Uterus (tissue), 4 donors: Measurements from ENCODE around the gene TADA2B. TPM values are rescaled to one million over a fixed set of nuclear protein-coding genes. Genes with fewer than 3 reads are reported as not detected.

Experiments
- DNase-seq, 2 donors: peaks; one replicate each; pipeline ENCODE4 v3.0.0-alpha.2; 2019 to 2020
- H3K27ac ChIP-seq, 2 donors: fragments of 200-600 bp; sonication (generic); 1 replicate in 1 of 2; 2 replicates in 1 of 2; pipeline ENCODE4 v1.5.1; 2016 to 2018
- H3K27me3 ChIP-seq, 2 donors: fragments of 200-600 bp; sonication (generic); one replicate each; pipeline ENCODE4 v1.5.1; 2018 to 2019; ENCODE audit warnings: control low read depth in 1 of 2
- H3K36me3 ChIP-seq, 2 donors: fragments of 200-600 bp; sonication (generic); one replicate each; pipeline ENCODE4 v1.5.1; 2019; ENCODE audit warnings: control low read depth in 1 of 2
- H3K4me1 ChIP-seq, 2 donors: fragments of 200-600 bp; sonication (generic); one replicate each; pipeline ENCODE4 v1.5.1; 2018 to 2019; ENCODE audit warnings: control low read depth in 1 of 2
- H3K4me3 ChIP-seq, 2 donors: fragments of 200-600 bp; sonication (generic); 1 replicate in 1 of 2; 2 replicates in 1 of 2; pipeline ENCODE4 v1.5.1; 2018 to 2019; ENCODE audit warnings: mild to moderate bottlenecking in 1 of 2
- H3K9me3 ChIP-seq, 2 donors: fragments of 200-600 bp; sonication (generic); one replicate each; pipeline ENCODE4 v1.5.1; 2019; ENCODE audit warnings: control low read depth in 1 of 2
- POLR2A ChIP-seq, 2 donors: fragments of 450-650 bp; IDR thresholded peaks; one replicate each; pipeline ENCODE4 v1.6.1; 2016; ENCODE audit warnings: antibody characterized with exemption in 2 of 2, mild to moderate bottlenecking in 1 of 2, moderate library complexity in 1 of 2
- intact Hi-C: fragments of 100-400 bp; cut with DNase I; formaldehyde crosslinking; loops from one replicate; pipeline ENCODE4 v1.15.1; 2023; ENCODE audit warnings: low total_unique reads
- total RNA-seq, 4 donors: library from RNA; depleted of rRNA in 3 of 4; stranded (reverse); fragments of >200 nt in 3 of 4; gene quantifications; one replicate each; pipeline versions ENCODE4 v1.1.0 to v1.2.4, GENCODE V29; 2014 to 2023
- TF ChIP-seq, protein P1 (sequence below), 4 experiments: fragments of 200-600 bp in 2 of 4; fragments of 450-650 bp in 2 of 4; sonication (generic) in 2 of 4; IDR thresholded peaks; one replicate each; pipeline ENCODE4 v1.5.1; 2016 to 2019; ENCODE audit warnings: antibody characterized with exemption in 4 of 4, mild to moderate bottlenecking in 2 of 4, moderate library complexity in 1 of 4
- donor health status: DM: yes; HTN: yes; CAD: no.

TADA2B gene, protein sequence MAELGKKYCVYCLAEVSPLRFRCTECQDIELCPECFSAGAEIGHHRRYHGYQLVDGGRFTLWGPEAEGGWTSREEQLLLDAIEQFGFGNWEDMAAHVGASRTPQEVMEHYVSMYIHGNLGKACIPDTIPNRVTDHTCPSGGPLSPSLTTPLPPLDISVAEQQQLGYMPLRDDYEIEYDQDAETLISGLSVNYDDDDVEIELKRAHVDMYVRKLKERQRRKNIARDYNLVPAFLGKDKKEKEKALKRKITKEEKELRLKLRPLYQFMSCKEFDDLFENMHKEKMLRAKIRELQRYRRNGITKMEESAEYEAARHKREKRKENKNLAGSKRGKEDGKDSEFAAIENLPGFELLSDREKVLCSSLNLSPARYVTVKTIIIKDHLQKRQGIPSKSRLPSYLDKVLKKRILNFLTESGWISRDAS
- 10 to 100 TPM; 14.1 to 24.0 (median 21.1) TPM for total RNA-seq

DNA sequence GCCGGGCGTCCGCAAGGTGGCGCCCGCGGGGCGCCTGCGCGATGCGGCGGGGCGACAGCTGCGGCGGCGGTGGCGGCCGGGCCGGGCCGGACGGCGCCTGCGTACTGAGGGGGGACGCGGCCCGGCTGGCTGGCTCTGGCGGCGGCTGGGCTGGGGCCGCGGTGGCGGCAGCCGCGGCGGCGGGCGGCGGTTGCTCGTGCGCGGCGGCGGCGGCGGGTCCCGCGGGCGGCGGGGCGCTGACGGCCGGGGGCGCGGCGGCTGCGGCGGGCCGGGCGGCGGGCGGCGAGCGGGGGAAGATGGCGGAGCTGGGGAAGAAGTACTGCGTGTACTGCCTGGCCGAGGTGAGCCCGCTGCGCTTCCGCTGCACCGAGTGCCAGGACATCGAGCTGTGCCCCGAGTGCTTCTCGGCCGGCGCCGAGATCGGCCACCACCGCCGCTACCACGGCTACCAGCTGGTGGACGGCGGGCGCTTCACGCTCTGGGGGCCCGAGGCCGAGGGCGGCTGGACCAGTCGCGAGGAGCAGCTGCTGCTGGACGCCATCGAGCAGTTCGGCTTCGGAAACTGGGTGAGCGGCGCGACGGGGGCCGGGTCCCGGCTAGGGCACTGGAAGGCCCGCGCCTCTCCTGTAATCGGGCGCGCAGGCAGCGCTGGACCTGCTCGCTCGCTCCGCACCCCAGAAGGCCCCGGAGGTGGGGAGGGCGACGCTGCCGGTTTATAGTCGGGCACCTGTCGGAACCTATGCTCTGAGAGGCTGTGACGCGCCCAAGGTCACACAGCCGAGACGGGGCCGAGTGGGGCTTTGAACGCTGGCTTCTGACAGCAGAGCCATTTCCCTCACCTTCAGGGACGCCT is at the start of gene TADA2B:
Gene TADA2B, plus strand, starts transcription at position 89 of the 853 bp plus-strand sequence. Its CDS starts 208 bp downstream, at position 297.
- Histone ChIP-seq H3K27me3 (no peaks in the 10 kb centered on the region), H3K27ac (peak within 1 kb of the TSS; percentile 72 to 81), H3K4me3 (peak within 1 kb of the TSS; percentile 74 to 94), H3K4me1 (peaks cover 6 to 8% of the 10 kb centered on the region in 2 donors), H3K9me3 (no peaks in the 10 kb centered on the region), H3K36me3 (no peaks in the 10 kb centered on the region)
- intact Hi-C loops: loop anchor here (2.0 kb wide), 1 partner anchor 25 kb away; the partner anchor contains the start of gene GRPEL1
- peak in 1 of 2 donors; percentile 16 for TF ChIP-seq POLR2A (IDR thresholded peaks at IDR 0.05)
- TF ChIP-seq, protein P1, sequence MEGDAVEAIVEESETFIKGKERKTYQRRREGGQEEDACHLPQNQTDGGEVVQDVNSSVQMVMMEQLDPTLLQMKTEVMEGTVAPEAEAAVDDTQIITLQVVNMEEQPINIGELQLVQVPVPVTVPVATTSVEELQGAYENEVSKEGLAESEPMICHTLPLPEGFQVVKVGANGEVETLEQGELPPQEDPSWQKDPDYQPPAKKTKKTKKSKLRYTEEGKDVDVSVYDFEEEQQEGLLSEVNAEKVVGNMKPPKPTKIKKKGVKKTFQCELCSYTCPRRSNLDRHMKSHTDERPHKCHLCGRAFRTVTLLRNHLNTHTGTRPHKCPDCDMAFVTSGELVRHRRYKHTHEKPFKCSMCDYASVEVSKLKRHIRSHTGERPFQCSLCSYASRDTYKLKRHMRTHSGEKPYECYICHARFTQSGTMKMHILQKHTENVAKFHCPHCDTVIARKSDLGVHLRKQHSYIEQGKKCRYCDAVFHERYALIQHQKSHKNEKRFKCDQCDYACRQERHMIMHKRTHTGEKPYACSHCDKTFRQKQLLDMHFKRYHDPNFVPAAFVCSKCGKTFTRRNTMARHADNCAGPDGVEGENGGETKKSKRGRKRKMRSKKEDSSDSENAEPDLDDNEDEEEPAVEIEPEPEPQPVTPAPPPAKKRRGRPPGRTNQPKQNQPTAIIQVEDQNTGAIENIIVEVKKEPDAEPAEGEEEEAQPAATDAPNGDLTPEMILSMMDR (IDR thresholded peaks at IDR 0.05): no peak
- DNase-seq: peak in 1 of 2 donors; percentile 50

DNA sequence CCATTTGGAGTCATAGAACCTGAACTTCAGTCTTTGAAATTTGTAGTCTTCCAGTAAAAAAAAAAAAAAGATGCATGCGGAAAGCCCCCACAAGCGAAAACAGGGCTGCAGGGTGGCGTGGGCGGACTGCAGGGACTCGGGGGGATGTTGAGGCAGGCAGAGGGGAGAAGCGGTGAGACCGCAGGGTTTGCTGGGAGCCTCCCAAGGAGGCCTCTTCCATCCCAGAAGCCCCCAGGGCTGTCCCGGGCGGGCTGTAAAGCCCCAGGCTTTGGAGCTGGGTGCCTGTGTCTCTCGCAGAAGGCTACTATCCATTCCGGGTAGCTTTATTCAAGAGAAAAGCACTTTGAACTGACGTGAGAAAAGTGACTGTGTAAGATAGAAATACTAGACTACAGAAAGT is 46.7 kb upstream of the TADA2B start:
- Histone ChIP-seq H3K27ac (no peak overlapping the region), H3K36me3 (no peaks in the 10 kb centered on the region), H3K9me3 (no peaks in the 10 kb centered on the region), H3K4me1 (peaks cover 0 to under 1% of the 10 kb centered on the region in 2 donors), H3K4me3 (no peak overlapping the region), H3K27me3 (no peaks in the 10 kb centered on the region)
- TF ChIP-seq, protein P1 (IDR thresholded peaks at IDR 0.05): no peak
- TF ChIP-seq POLR2A (IDR thresholded peaks at IDR 0.05): no peak
- intact Hi-C loops: no loop called here
- DNase-seq: no peak

DNA sequence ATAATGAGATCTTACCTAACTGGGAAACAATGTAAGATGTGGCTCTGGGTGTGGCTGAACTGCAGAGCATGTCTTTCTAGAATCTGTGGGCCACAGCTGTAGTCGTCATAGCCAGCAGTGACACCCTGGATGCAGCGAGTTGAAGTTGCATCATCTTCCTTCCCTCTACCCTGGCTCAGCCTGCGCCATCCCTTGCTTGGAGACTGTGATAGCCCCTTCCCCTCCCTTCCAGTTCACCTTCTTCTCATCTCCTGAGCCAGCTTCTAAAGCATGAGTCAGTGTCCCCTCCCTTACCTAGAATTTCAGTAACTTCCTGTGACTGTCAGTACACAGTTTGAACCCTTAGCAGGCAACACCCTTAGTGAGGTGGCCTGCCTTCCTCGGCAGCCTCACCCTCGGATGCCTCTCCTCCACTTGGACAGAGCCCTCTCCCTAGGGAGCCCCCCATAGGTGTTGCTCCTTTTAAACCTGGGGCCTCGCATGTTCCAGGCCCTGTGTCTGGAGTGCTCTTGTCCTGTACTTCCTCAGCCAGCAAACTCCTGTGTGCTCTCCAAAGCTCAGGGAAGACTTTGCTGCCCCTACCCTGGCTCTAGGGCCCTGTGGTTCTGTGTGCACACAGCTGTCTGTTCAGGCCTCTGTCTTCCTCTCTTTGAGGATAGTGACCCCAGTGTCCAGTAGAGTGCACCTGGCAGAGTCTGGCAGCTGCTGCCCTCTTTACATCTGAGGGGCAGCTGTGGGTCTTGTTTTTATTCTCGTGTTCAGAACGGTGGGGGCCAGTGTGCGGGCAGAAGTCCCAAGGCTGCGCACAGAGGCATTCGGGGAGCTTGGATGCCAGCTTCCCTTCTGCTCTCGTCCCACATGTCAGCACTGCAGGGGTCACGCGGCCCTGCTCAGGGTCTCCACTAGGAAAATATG is 43.7 kb upstream of the TADA2B start:
- DNase-seq: no peak
- no peak overlapping the region for H3K27ac ChIP-seq
- no peaks in the 10 kb centered on the region for H3K36me3 ChIP-seq
- H3K9me3 ChIP-seq: no peaks in the 10 kb centered on the region
- TF ChIP-seq, protein P1 (IDR thresholded peaks at IDR 0.05): no peak
- no peak for TF ChIP-seq POLR2A (IDR thresholded peaks at IDR 0.05)
- H3K4me1 ChIP-seq: no peaks in the 10 kb centered on the region
- intact Hi-C loops: no loop called here
- no peaks in the 10 kb centered on the region for H3K27me3 ChIP-seq
- H3K4me3 ChIP-seq: no peak overlapping the region

DNA sequence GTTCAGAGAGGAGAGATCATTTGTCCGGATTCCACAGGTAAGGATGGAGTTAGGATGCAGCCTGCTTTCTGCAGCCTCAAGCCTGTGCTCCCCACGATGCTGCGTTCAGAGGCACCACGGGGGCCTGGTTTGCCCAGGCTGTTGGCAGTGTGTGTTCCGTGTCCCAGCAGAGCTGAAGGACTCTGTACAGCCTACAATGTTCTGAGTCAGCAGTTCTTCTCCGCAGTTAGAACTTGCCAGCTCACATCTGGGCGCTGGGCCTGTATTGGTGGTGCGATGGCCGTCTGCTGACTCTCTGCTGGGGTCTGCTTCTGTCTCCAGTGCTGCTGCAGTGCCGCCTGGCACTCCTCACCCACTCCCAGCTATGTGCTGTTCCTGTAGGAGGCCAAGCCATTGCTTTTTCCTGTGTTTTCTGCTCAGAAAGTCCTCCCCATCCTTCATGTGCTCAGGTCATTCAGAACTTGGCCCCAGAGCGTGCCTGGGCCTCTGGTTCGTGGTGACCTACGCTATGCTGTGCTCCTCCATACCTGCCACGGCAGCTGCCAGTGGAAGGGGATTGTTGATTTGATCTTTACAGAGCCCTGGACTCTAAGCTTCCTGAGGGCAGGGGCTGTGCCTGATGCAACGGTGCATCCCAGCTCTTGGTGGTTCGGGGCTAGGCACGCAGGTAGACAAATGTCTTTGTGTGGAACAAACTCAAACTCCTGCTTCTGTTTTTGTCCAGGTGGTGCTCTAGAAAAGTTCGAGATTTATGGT is 42.6 kb upstream of the TADA2B start:
- no peak overlapping the region for H3K4me3 ChIP-seq
- TF ChIP-seq, protein P1 (IDR thresholded peaks at IDR 0.05): no peak
- TF ChIP-seq POLR2A (IDR thresholded peaks at IDR 0.05): no peak
- no peaks in the 10 kb centered on the region for H3K9me3 ChIP-seq
- H3K27me3 ChIP-seq: no peaks in the 10 kb centered on the region
- intact Hi-C loops: no loop called here
- no peak for DNase-seq
- no peaks in the 10 kb centered on the region for H3K36me3 ChIP-seq
- no peak overlapping the region for H3K27ac ChIP-seq
- no peaks in the 10 kb centered on the region for H3K4me1 ChIP-seq
